Measurements from ENCODE around the gene NR3C2.

The NR3C2 gene

GRCh38 chr4:148253768-148254167 lies 188.4 kb downstream of the NR3C2 start:
- TF ChIP-seq CTCF (IDR thresholded peaks at IDR 0.05; ENCODE audit: low read depth, low read length, missing control alignments), result no peak
- Histone ChIP-seq H3K36me3 (replicated peaks) (no peaks in the 10 kb centered on the region), H3K4me3 (ENCODE audit: low read depth, low read length) (no peak overlapping the region), H3K27me3 (replicated peaks) (no peaks in the 10 kb centered on the region), H3K27ac (no peak overlapping the region)
- in situ Hi-C loops (cut with HindIII; ENCODE audit: low pct_ligation_motif_present, low sequenced_read_pairs), result no loop called here
- DNase-seq, result no peak

- in situ Hi-C loops (cut with HindIII; ENCODE audit: low pct_ligation_motif_present, low sequenced_read_pairs), result no loop called here
Observed at GRCh38 chr4:148248824-148249223, 193.4 kb downstream of the NR3C2 start.

GRCh38 chr4:148245015-148245414 lies 197.2 kb downstream of the NR3C2 start:
- Histone ChIP-seq H3K4me3 (ENCODE audit: low read depth, low read length) (no peak overlapping the region), H3K27me3 (replicated peaks) (no peaks in the 10 kb centered on the region), H3K36me3 (replicated peaks) (no peaks in the 10 kb centered on the region), H3K27ac (no peak overlapping the region)
- in situ Hi-C loops (cut with HindIII; ENCODE audit: low pct_ligation_motif_present, low sequenced_read_pairs), result no loop called here
- DNase-seq, result no peak
- TF ChIP-seq CTCF (IDR thresholded peaks at IDR 0.05; ENCODE audit: low read depth, low read length, missing control alignments), result no peak

More at GRCh38 chr4:148248824-148249223, 193.4 kb downstream of the NR3C2 start:
- no peak for DNase-seq
- Histone ChIP-seq H3K27me3 (replicated peaks) (no peaks in the 10 kb centered on the region), H3K27ac (no peak overlapping the region), H3K4me3 (ENCODE audit: low read depth, low read length) (no peak overlapping the region), H3K36me3 (replicated peaks) (no peaks in the 10 kb centered on the region)
- TF ChIP-seq CTCF (IDR thresholded peaks at IDR 0.05; ENCODE audit: low read depth, low read length, missing control alignments), result no peak

- H3K27ac ChIP-seq, result no peak overlapping the region
- DNase-seq, result no peak
- no peaks in the 10 kb centered on the region for H3K36me3 ChIP-seq (replicated peaks)
- no peak overlapping the region for H3K4me3 ChIP-seq (ENCODE audit: low read depth, low read length)
- no peaks in the 10 kb centered on the region for H3K27me3 ChIP-seq (replicated peaks)
- in situ Hi-C loops (cut with HindIII; ENCODE audit: low pct_ligation_motif_present, low sequenced_read_pairs), result no loop called here
- no peak for TF ChIP-seq CTCF (IDR thresholded peaks at IDR 0.05; ENCODE audit: low read depth, low read length, missing control alignments)
Observed at GRCh38 chr4:148243837-148244236, 198.4 kb downstream of the NR3C2 start.

- DNase-seq, result no peak
- Histone ChIP-seq H3K27me3 (replicated peaks) (no peaks in the 10 kb centered on the region), H3K36me3 (replicated peaks) (no peaks in the 10 kb centered on the region), H3K4me3 (ENCODE audit: low read depth, low read length) (no peak overlapping the region), H3K27ac (no peak overlapping the region)
- in situ Hi-C loops (cut with HindIII; ENCODE audit: low pct_ligation_motif_present, low sequenced_read_pairs), result no loop called here
- no peak for TF ChIP-seq CTCF (IDR thresholded peaks at IDR 0.05; ENCODE audit: low read depth, low read length, missing control alignments)
Observed at GRCh38 chr4:148240241-148240640, 202.0 kb downstream of the NR3C2 start.

GRCh38 chr4:148239494-148239985 lies 202.7 kb downstream of the NR3C2 start:
- no peak for TF ChIP-seq CTCF (IDR thresholded peaks at IDR 0.05; ENCODE audit: low read depth, low read length, missing control alignments)
- no peak overlapping the region for H3K4me3 ChIP-seq (ENCODE audit: low read depth, low read length)
- in situ Hi-C loops (cut with HindIII; ENCODE audit: low pct_ligation_motif_present, low sequenced_read_pairs), result no loop called here
- no peaks in the 10 kb centered on the region for H3K36me3 ChIP-seq (replicated peaks)
- DNase-seq, result no peak
- H3K27me3 ChIP-seq (replicated peaks), result no peaks in the 10 kb centered on the region
- no peak overlapping the region for H3K27ac ChIP-seq

All from brain microvascular endothelial cell (primary cell).